RWPE2 (cell line): ENCODE data around the gene PSAPL1.

Source experiments
- ATAC-seq: fragments of 200-7000 bp; cut with Tn5 transposase; 3 replicates; pipeline ENCODE4 v1.9.1; 2021; ENCODE audit warnings: low read depth
- DNase-seq: peaks from one replicate; pipeline ENCODE4 v3.0.0-alpha.2; 2020; ENCODE audit warnings: low spot score
- H3K27ac ChIP-seq: fragments of 450-650 bp; 2 replicates; pipeline ENCODE4 v1.5.1; 2017; ENCODE audit warnings: mild to moderate bottlenecking; ENCODE audit not compliant: poor library complexity, severe bottlenecking
- H3K27me3 ChIP-seq: fragments of 250-450 bp; sonication (Bioruptor Pico); 2 replicates; pipeline ENCODE4 v1.5.1; 2021; ENCODE audit warnings: mild to moderate bottlenecking, moderate library complexity; ENCODE audit not compliant: insufficient read depth, poor library complexity, severe bottlenecking
- H3K36me3 ChIP-seq: fragments of 250-450 bp; sonication (Bioruptor Pico); 2 replicates; pipeline ENCODE4 v1.5.1; 2020; ENCODE audit warnings: low read depth, mild to moderate bottlenecking, moderate library complexity
- H3K4me1 ChIP-seq: fragments of 250-450 bp; sonication (Bioruptor Pico); 2 replicates; pipeline ENCODE4 v1.5.1; 2021; ENCODE audit warnings: mild to moderate bottlenecking, moderate library complexity; ENCODE audit not compliant: insufficient read depth, poor library complexity, severe bottlenecking
- H3K4me3 ChIP-seq: fragments of 250-450 bp; sonication (Bioruptor Pico); 2 replicates; pipeline ENCODE4 v1.5.1; 2021; ENCODE audit warnings: mild to moderate bottlenecking, moderate library complexity; ENCODE audit not compliant: severe bottlenecking
- H3K9me3 ChIP-seq: fragments of 250-450 bp; sonication (Bioruptor Pico); 2 replicates; pipeline ENCODE4 v1.5.1; 2021; ENCODE audit warnings: mild to moderate bottlenecking, moderate library complexity; ENCODE audit not compliant: severe bottlenecking
- TF ChIP-seq, protein P1 (sequence below): fragments of 450-650 bp; IDR thresholded peaks from one replicate; pipeline ENCODE4 v1.5.1; 2017; ENCODE audit warnings: mild to moderate bottlenecking, moderate library complexity; ENCODE audit not compliant: poor library complexity, severe bottlenecking

Gene PSAPL1

DNA sequence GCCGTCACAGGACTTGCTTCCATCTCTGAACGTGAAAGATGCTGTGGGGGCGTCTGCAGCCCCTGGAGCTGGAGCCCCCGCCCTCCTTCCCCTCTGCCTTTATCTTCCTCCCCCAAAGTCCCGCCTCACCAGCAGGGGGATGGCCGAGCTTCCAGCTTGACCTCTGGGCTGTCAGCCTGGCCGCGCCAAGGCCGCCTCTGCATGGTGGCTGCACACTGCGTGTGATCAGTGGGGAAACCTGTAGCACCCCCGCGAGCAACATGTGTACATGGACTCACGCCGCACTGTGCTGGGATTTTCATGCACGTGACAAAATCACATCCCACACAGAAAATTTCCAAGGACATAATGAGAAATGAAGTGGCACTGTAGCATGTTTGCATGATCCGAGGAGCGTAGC, 26.5 kb upstream of the PSAPL1 start:
- H3K4me1 ChIP-seq: peaks cover 6% of the 10 kb centered on the region
- H3K9me3 ChIP-seq: no peaks in the 10 kb centered on the region
- DNase-seq: no peak
- no peak overlapping the region for H3K4me3 ChIP-seq
- H3K27me3 ChIP-seq: no peaks in the 10 kb centered on the region
- ATAC-seq: no peak
- no peaks in the 10 kb centered on the region for H3K36me3 ChIP-seq
- no peak overlapping the region for H3K27ac ChIP-seq
- TF ChIP-seq, protein P1, sequence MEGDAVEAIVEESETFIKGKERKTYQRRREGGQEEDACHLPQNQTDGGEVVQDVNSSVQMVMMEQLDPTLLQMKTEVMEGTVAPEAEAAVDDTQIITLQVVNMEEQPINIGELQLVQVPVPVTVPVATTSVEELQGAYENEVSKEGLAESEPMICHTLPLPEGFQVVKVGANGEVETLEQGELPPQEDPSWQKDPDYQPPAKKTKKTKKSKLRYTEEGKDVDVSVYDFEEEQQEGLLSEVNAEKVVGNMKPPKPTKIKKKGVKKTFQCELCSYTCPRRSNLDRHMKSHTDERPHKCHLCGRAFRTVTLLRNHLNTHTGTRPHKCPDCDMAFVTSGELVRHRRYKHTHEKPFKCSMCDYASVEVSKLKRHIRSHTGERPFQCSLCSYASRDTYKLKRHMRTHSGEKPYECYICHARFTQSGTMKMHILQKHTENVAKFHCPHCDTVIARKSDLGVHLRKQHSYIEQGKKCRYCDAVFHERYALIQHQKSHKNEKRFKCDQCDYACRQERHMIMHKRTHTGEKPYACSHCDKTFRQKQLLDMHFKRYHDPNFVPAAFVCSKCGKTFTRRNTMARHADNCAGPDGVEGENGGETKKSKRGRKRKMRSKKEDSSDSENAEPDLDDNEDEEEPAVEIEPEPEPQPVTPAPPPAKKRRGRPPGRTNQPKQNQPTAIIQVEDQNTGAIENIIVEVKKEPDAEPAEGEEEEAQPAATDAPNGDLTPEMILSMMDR: no peak

DNA sequence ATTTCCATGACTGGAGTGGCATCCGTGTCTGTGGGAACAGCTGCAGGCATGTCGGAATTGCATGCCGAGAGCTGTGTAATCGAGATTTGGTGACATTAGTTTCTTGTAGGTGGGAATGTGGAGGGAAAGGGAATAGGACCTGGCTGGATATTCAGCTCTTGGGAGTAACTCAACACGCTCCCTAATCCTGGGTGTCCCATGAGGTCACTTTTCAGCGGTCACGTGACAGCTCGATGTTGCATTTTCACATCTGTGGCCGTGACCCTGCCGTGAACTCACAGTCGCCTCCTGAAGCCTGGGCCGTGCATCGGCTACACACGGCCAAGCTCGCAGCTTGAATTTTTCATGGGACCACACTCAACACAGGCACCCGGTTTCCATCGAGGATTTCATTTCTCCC, 25.8 kb upstream of the PSAPL1 start:
- Histone ChIP-seq H3K4me1 (peaks cover 6% of the 10 kb centered on the region), H3K9me3 (no peaks in the 10 kb centered on the region), H3K27me3 (no peaks in the 10 kb centered on the region), H3K36me3 (no peaks in the 10 kb centered on the region), H3K4me3 (no peak overlapping the region), H3K27ac (no peak overlapping the region)
- TF ChIP-seq, protein P1: no peak
- no peak for ATAC-seq
- no peak for DNase-seq

DNA sequence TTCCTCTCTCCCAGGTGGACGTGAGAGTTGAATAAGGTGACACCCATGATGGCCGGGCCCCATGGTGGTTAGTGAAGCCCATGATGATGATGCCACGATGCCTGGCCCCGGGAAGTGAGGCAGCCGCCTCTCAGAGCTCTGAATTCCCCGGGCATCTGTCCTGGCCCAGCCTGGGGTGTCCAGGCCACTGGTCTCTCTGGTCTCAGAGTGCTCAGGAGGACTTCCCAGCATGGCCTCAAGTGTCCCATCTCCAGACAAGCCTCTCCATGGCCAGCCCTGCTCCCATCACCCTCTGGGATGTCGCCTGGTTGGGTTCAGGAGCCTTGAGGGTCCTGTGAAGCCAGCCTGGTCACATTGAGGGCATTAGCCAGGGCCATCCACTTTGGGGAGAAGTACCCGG, 24.7 kb upstream of the PSAPL1 start:
- no peaks in the 10 kb centered on the region for H3K36me3 ChIP-seq
- ATAC-seq: no peak
- DNase-seq: no peak
- no peak overlapping the region for H3K27ac ChIP-seq
- H3K4me1 ChIP-seq: peaks cover 6% of the 10 kb centered on the region
- TF ChIP-seq, protein P1: no peak
- H3K4me3 ChIP-seq: no peak overlapping the region
- no peaks in the 10 kb centered on the region for H3K27me3 ChIP-seq
- no peaks in the 10 kb centered on the region for H3K9me3 ChIP-seq

DNA sequence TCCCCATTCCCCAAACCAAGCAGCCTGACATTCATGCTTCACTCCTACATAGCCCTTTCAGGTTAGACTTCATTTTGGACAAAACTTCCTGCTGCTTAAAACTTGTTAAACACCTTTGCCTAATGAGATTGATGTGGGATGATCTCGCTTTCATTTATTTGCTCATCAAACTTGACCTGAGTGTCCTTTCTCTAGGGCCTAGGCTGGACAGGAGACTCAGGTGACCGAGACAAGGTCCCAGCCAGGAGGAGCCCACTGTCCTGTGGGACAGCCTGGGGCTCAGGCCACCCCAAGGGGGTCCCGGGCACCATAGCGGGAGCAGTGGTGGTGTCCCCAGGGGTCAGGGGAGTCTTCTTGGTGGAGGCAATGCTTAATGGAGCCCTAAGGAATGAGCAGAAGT, 23.7 kb upstream of the PSAPL1 start:
- peaks cover 6% of the 10 kb centered on the region for H3K4me1 ChIP-seq

DNA sequence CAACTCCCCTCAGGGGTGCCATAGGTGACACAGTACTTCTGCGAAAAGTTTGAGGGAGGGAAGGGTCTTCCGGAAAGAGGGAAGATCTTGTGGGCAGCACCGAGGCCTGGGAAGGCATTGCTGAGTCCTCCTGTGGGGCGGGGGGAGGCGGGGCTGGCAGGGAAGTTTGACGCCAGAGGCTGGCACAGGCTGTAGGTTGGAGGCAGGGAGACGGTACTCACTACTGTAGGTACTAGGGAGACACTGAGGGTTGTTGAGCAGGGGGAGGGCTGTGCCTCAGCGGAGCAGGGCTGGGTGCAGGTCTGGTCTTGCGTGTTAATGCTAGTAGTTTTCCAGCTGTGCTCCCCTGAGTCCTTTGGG, 23.3 kb upstream of the PSAPL1 start:
- no peaks in the 10 kb centered on the region for H3K36me3 ChIP-seq
- ATAC-seq: no peak
- H3K4me3 ChIP-seq: no peak overlapping the region
- no peaks in the 10 kb centered on the region for H3K9me3 ChIP-seq
- no peaks in the 10 kb centered on the region for H3K27me3 ChIP-seq
- no peak for DNase-seq
- peaks cover 6% of the 10 kb centered on the region for H3K4me1 ChIP-seq
- no peak overlapping the region for H3K27ac ChIP-seq
- TF ChIP-seq, protein P1: no peak

More for the DNA sequence above, 23.7 kb upstream of the PSAPL1 start:
- no peaks in the 10 kb centered on the region for H3K36me3 ChIP-seq
- DNase-seq: no peak
- H3K27ac ChIP-seq: no peak overlapping the region
- ATAC-seq: no peak
- H3K9me3 ChIP-seq: no peaks in the 10 kb centered on the region
- no peak overlapping the region for H3K4me3 ChIP-seq
- TF ChIP-seq, protein P1: no peak
- H3K27me3 ChIP-seq: no peaks in the 10 kb centered on the region
